Measurements from ENCODE around the gene XRN2.

XRN2 gene

GRCh38 chr20:21294755-21295154 is 8.4 kb upstream of the XRN2 start:
- DNase-seq (ENCODE audit: low read depth in 2 of 2): no peak

- DNase-seq (ENCODE audit: low read depth in 2 of 2): no peak
Observed at GRCh38 chr20:21301940-21302663, 1.0 kb upstream of the XRN2 start.

- DNase-seq (ENCODE audit: low read depth in 2 of 2): no peak
Observed at GRCh38 chr20:21302664-21303060, 469 bp upstream of the XRN2 start.

- no peak for DNase-seq (ENCODE audit: low read depth in 2 of 2)
Observed at GRCh38 chr20:21303872-21304586, 898 bp downstream of the XRN2 start.

GRCh38 chr20:21308340-21308739 is 5.2 kb downstream of the XRN2 start:
- no peak for DNase-seq (ENCODE audit: low read depth in 2 of 2)

GRCh38 chr20:21309678-21310467 is 6.7 kb downstream of the XRN2 start:
- DNase-seq (ENCODE audit: low read depth in 2 of 2): no peak

GRCh38 chr20:21312813-21313474 is 9.8 kb downstream of the XRN2 start:
- DNase-seq (ENCODE audit: low read depth in 2 of 2): no peak

- DNase-seq (ENCODE audit: low read depth in 2 of 2): no peak
Observed at GRCh38 chr20:21315138-21315537, 12.0 kb downstream of the XRN2 start.

- no peak for DNase-seq (ENCODE audit: low read depth in 2 of 2)
Observed at GRCh38 chr20:21322083-21322710, 19.1 kb downstream of the XRN2 start.

- no peak for DNase-seq (ENCODE audit: low read depth in 2 of 2)
Observed at GRCh38 chr20:21322921-21323331, 19.8 kb downstream of the XRN2 start.

- DNase-seq (ENCODE audit: low read depth in 2 of 2): no peak
Observed at GRCh38 chr20:21323640-21324039, 20.5 kb downstream of the XRN2 start.

GRCh38 chr20:21324126-21324525 is 21.0 kb downstream of the XRN2 start:
- no peak for DNase-seq (ENCODE audit: low read depth in 2 of 2)

- no peak for DNase-seq (ENCODE audit: low read depth in 2 of 2)
Observed at GRCh38 chr20:21325296-21325695, 22.2 kb downstream of the XRN2 start.

- DNase-seq (ENCODE audit: low read depth in 2 of 2): no peak
Observed at GRCh38 chr20:21326700-21327099, 23.6 kb downstream of the XRN2 start.

- DNase-seq (ENCODE audit: low read depth in 2 of 2): no peak
Observed at GRCh38 chr20:21336455-21337151, 33.5 kb downstream of the XRN2 start.

- DNase-seq (ENCODE audit: low read depth in 2 of 2): no peak
Observed at GRCh38 chr20:21338291-21338690, 35.2 kb downstream of the XRN2 start.

GRCh38 chr20:21339499-21339898 is 36.4 kb downstream of the XRN2 start:
- DNase-seq (ENCODE audit: low read depth in 2 of 2): no peak

- no peak for DNase-seq (ENCODE audit: low read depth in 2 of 2)
Observed at GRCh38 chr20:21340991-21341697, 38.0 kb downstream of the XRN2 start.

GRCh38 chr20:21342656-21343345 is 39.7 kb downstream of the XRN2 start:
- DNase-seq (ENCODE audit: low read depth in 2 of 2): no peak

All from stimulated activated CD8-positive, alpha-beta memory T cell treated with anti-CD3 and anti-CD28 coated beads, Interleukin-7, amount 100 ng/mL, for 4 hours (primary cell).